Measurements from ENCODE around the gene ANKS1B.

ANKS1B gene

GRCh38 chr12:99959549-99960170 lies 25.1 kb downstream of the ANKS1B start:
- no peak for DNase-seq

GRCh38 chr12:99957866-99958466 lies 26.8 kb downstream of the ANKS1B start:
- DNase-seq = no peak

GRCh38 chr12:99954724-99955123 lies 30.0 kb downstream of the ANKS1B start:
- DNase-seq = no peak

GRCh38 chr12:99948370-99948769 lies 36.4 kb downstream of the ANKS1B start:
- DNase-seq = no peak

GRCh38 chr12:99946131-99946530 lies 38.6 kb downstream of the ANKS1B start:
- no peak for DNase-seq

GRCh38 chr12:99935608-99936007 lies 49.1 kb downstream of the ANKS1B start:
- no peak for DNase-seq

GRCh38 chr12:99926511-99927169 lies 58.1 kb downstream of the ANKS1B start:
- no peak for DNase-seq

GRCh38 chr12:99920353-99920960 lies 64.3 kb downstream of the ANKS1B start:
- no peak for DNase-seq

GRCh38 chr12:99917711-99918402 lies 66.9 kb downstream of the ANKS1B start:
- no peak for DNase-seq

GRCh38 chr12:99916555-99916954 lies 68.2 kb downstream of the ANKS1B start:
- no peak for DNase-seq

GRCh38 chr12:99915251-99916082 lies 69.3 kb downstream of the ANKS1B start:
- no peak for DNase-seq

GRCh38 chr12:99914206-99914605 lies 70.5 kb downstream of the ANKS1B start:
- no peak for DNase-seq

- no peak for DNase-seq
Measured at GRCh38 chr12:99911967-99912366, 72.8 kb downstream of the ANKS1B start.

GRCh38 chr12:99911081-99911480 lies 73.7 kb downstream of the ANKS1B start:
- no peak for DNase-seq

- no peak for DNase-seq
Measured at GRCh38 chr12:99910342-99910741, 74.4 kb downstream of the ANKS1B start.

GRCh38 chr12:99906786-99907579 lies 77.8 kb downstream of the ANKS1B start:
- DNase-seq = no peak

- no peak for DNase-seq
Measured at GRCh38 chr12:99901181-99901580, 83.6 kb downstream of the ANKS1B start.

- DNase-seq = no peak
Measured at GRCh38 chr12:99898645-99899044, 86.1 kb downstream of the ANKS1B start.

GRCh38 chr12:99879439-99879838 lies 105.3 kb downstream of the ANKS1B start:
- DNase-seq = no peak

- no peak for DNase-seq
Measured at GRCh38 chr12:99875081-99875480, 109.7 kb downstream of the ANKS1B start.

GRCh38 chr12:99870085-99870484 lies 114.7 kb downstream of the ANKS1B start:
- no peak for DNase-seq

- DNase-seq = no peak
Measured at GRCh38 chr12:99861731-99862130, 123.0 kb downstream of the ANKS1B start.
